ENCODE results near the gene UBE2N. TPM values are rescaled to one million over a fixed set of nuclear protein-coding genes. Genes with fewer than 3 reads are reported as not detected.

UBE2N gene
- total and polyA plus RNA-seq, 2 donors (not counting 1 experiment from before 2014, with no cell fraction given): 56.3 to 83.8 TPM

- no peak for TF ChIP-seq EZH2 (IDR thresholded peaks at IDR 0.05; ENCODE audit: borderline replicate concordance, insufficient read depth, low read depth, low read length, poor library complexity, severe bottlenecking)
- TF ChIP-seq CTCF (IDR thresholded peaks at IDR 0.05): no peak
- CTCF ChIA-PET: interaction anchor here (0.8 to 1.0 kb wide), 2 partner anchors 23 to 129 kb away, joined by 4 to 6 read pairs; no protein-coding TSS in a partner anchor
- H3K9me3 ChIP-seq (ENCODE audit: control extremely low read depth in 1 of 3, control insufficient read depth in 2 of 3, insufficient read depth in 1 of 3, low read length in 2 of 3): no peaks in the 10 kb centered on the region
- H3K27me3 Mint-ChIP-seq: peaks cover 10% of the 10 kb centered on the region
- no peaks in the 10 kb centered on the region for H3K27me3 ChIP-seq (replicated peaks in 1 of 4; ENCODE audit: control extremely low read depth in 1 of 4, control insufficient read depth in 3 of 4, insufficient read depth in 4 of 4, low read length in 3 of 4)
- no peaks in the 10 kb centered on the region for H3K9me3 Mint-ChIP-seq (ENCODE audit: insufficient read depth)
- no peak overlapping the region for H3K4me3 Mint-ChIP-seq
- no peak overlapping the region for H3K4me3 ChIP-seq (ENCODE audit: control extremely low read depth in 1 of 5, extremely low read depth in 1 of 5, insufficient read depth in 1 of 5, low read depth in 2 of 5, low read length in 4 of 5)
- no peak for ATAC-seq (ENCODE audit: low read depth)
- no peak overlapping the region for H3K4me2 ChIP-seq (replicated peaks; ENCODE audit: low read depth, low read length, poor library complexity, severe bottlenecking)
- 90% methylated on average over 1 of the region's 2 CpGs for WGBS (ENCODE audit: insufficient coverage)
- no peaks in the 10 kb centered on the region for H3K36me3 ChIP-seq (replicated peaks in 1 of 2; ENCODE audit: control extremely low read depth in 1 of 2, control insufficient read depth in 1 of 2, extremely low read depth in 1 of 2, insufficient read depth in 2 of 2, low read length in 1 of 2)
- peaks cover 0 to 7% of the 10 kb centered on the region in 2 donors for H3K4me1 ChIP-seq (ENCODE audit: control insufficient read depth in 2 of 2, insufficient read depth in 2 of 2, low read length in 2 of 2)
- H3K79me2 ChIP-seq (ENCODE audit: control insufficient read depth, insufficient read depth, low read length): peaks cover 9% of the 10 kb centered on the region
- DNase-seq: no peak
- peaks cover 4% of the 10 kb centered on the region for H3K4me1 Mint-ChIP-seq
- no peak overlapping the region for H3K27ac ChIP-seq (ENCODE audit: low read length in 2 of 2)
- no peaks in the 10 kb centered on the region for H4K20me1 ChIP-seq (ENCODE audit: control insufficient read depth, insufficient read depth, low read length, poor library complexity, severe bottlenecking)
- no peak overlapping the region for H2AFZ ChIP-seq (ENCODE audit: insufficient read depth, low read depth, low read length, poor library complexity, severe bottlenecking)
- H3K27ac Mint-ChIP-seq: no peak overlapping the region
- intact Hi-C loops (cut with micrococcal nuclease): no loop called here
- H3K9ac ChIP-seq (ENCODE audit: low read length): no peak overlapping the region
- POLR2A ChIA-PET: interaction anchor here (0.5 to 0.9 kb wide), 2 partner anchors 372 to 447 kb away, joined by 3 to 6 read pairs; no protein-coding TSS in a partner anchor
Measured at GRCh38 chr12:93373961-93374656, 67.6 kb downstream of the UBE2N start.

- no peak overlapping the region for H3K27ac Mint-ChIP-seq
- no peak overlapping the region for H3K27ac ChIP-seq (ENCODE audit: low read length in 2 of 2)
- no peak for ATAC-seq (ENCODE audit: low read depth)
- no peaks in the 10 kb centered on the region for H3K9me3 ChIP-seq (ENCODE audit: control extremely low read depth in 1 of 3, control insufficient read depth in 2 of 3, insufficient read depth in 1 of 3, low read length in 2 of 3)
- ChIA-PET POLR2A (no interaction called here), CTCF (no interaction called here)
- no peaks in the 10 kb centered on the region for H3K79me2 ChIP-seq (ENCODE audit: control insufficient read depth, insufficient read depth, low read length)
- DNase-seq: no peak
- no peaks in the 10 kb centered on the region for H3K4me1 ChIP-seq (ENCODE audit: control insufficient read depth in 2 of 2, insufficient read depth in 2 of 2, low read length in 2 of 2)
- no peaks in the 10 kb centered on the region for H3K9me3 Mint-ChIP-seq (ENCODE audit: insufficient read depth)
- 100% methylated on average over 1 of the region's 6 CpGs for WGBS (ENCODE audit: insufficient coverage)
- no peak for TF ChIP-seq CTCF (IDR thresholded peaks at IDR 0.05)
- TF ChIP-seq EZH2 (IDR thresholded peaks at IDR 0.05; ENCODE audit: borderline replicate concordance, insufficient read depth, low read depth, low read length, poor library complexity, severe bottlenecking): no peak
- H3K4me1 Mint-ChIP-seq: no peaks in the 10 kb centered on the region
- no peak overlapping the region for H3K4me3 Mint-ChIP-seq
- H3K9ac ChIP-seq (ENCODE audit: low read length): no peak overlapping the region
- peaks cover 10% of the 10 kb centered on the region for H3K27me3 Mint-ChIP-seq
- intact Hi-C loops (cut with micrococcal nuclease): no loop called here
- no peak overlapping the region for H2AFZ ChIP-seq (ENCODE audit: insufficient read depth, low read depth, low read length, poor library complexity, severe bottlenecking)
- H3K36me3 ChIP-seq (replicated peaks in 1 of 2; ENCODE audit: control extremely low read depth in 1 of 2, control insufficient read depth in 1 of 2, extremely low read depth in 1 of 2, insufficient read depth in 2 of 2, low read length in 1 of 2): no peaks in the 10 kb centered on the region
- H4K20me1 ChIP-seq (ENCODE audit: control insufficient read depth, insufficient read depth, low read length, poor library complexity, severe bottlenecking): no peaks in the 10 kb centered on the region
- H3K4me3 ChIP-seq (ENCODE audit: control extremely low read depth in 1 of 5, extremely low read depth in 1 of 5, insufficient read depth in 1 of 5, low read depth in 2 of 5, low read length in 4 of 5): no peak overlapping the region
- H3K4me2 ChIP-seq (replicated peaks; ENCODE audit: low read depth, low read length, poor library complexity, severe bottlenecking): no peak overlapping the region
- H3K27me3 ChIP-seq (replicated peaks in 1 of 4; ENCODE audit: control extremely low read depth in 1 of 4, control insufficient read depth in 3 of 4, insufficient read depth in 4 of 4, low read length in 3 of 4): peaks cover 0 to 2% (median 0%) of the 10 kb centered on the region in 4 experiments
Measured at GRCh38 chr12:93370947-93371346, 70.8 kb downstream of the UBE2N start.
